Measurements from ENCODE around the gene CTDP1.

- TF ChIP-seq POLR2AphosphoS5 (IDR thresholded peaks at IDR 0.05; ENCODE audit: low read depth, low read length) (no peak), REST (IDR thresholded peaks at IDR 0.05; ENCODE audit: insufficient read depth in 1 of 2, low read depth in 2 of 2, low read length in 2 of 2) (no peak), FOXP2 (optimal IDR thresholded peaks at IDR 0.05; ENCODE audit: borderline replicate concordance, extremely low read depth, extremely low read length, insufficient read depth) (no peak), TAF1 (IDR thresholded peaks at IDR 0.05; ENCODE audit: borderline replicate concordance, insufficient read depth, low read length) (no peak), SIN3A (IDR thresholded peaks at IDR 0.05; ENCODE audit: borderline replicate concordance, insufficient read depth, low read length) (no peak)
These were observed 104.7 kb downstream of the CTDP1 start for GRCh38 chr18:79784071-79784913.
